HG03175 (cell line): ENCODE results near the gene FCSK.
A peak's percentile ranks its signal among the peaks of the same experiment; 100 is the strongest.
"Not testable (repeated sequence)": the region's sequence is repeated elsewhere in the genome, so short reads cannot be mapped to it uniquely, and the experiment has no call there.

Experiments
- ATAC-seq: cut with Tn5 transposase; IDR thresholded peaks from one replicate; pipeline ENCODE4 v1.9.1; 2021; ENCODE audit warnings: mild to moderate bottlenecking, moderate library complexity; ENCODE audit not compliant: unreplicated experiment

FCSK gene

GRCh38 chr16:70430667-70431536 lies 23.5 kb upstream of the FCSK start:
- ATAC-seq = peak; percentile 47

- ATAC-seq = no peak
These were observed 22.1 kb upstream of the FCSK start for GRCh38 chr16:70432356-70432722.

GRCh38 chr16:70432723-70433457 lies 21.5 kb upstream of the FCSK start:
- no peak for ATAC-seq

- ATAC-seq = no peak
These were observed 20.8 kb upstream of the FCSK start for GRCh38 chr16:70433458-70434103.

- ATAC-seq = no peak
These were observed 19.7 kb upstream of the FCSK start for GRCh38 chr16:70434484-70435260.

- no peak for ATAC-seq
These were observed 17.3 kb upstream of the FCSK start for GRCh38 chr16:70437017-70437581.

- no peak for ATAC-seq
These were observed 16.5 kb upstream of the FCSK start for GRCh38 chr16:70437582-70438557.

GRCh38 chr16:70438585-70438968 lies 15.8 kb upstream of the FCSK start:
- no peak for ATAC-seq

- ATAC-seq = peak; percentile 90
These were observed 15.2 kb upstream of the FCSK start, which contains the start of gene ST3GAL2 for GRCh38 chr16:70438969-70439862. ST3GAL2 (minus strand) TSS chr16:70439100; CDS start chr16:70398530, 40,570 bp downstream.

- ATAC-seq = no peak
These were observed 14.2 kb upstream of the FCSK start for GRCh38 chr16:70440009-70440692.

GRCh38 chr16:70441406-70441990 lies 12.9 kb upstream of the FCSK start:
- no peak for ATAC-seq

GRCh38 chr16:70442344-70442743 lies 12.1 kb upstream of the FCSK start:
- no peak for ATAC-seq

- ATAC-seq = no peak
These were observed 9.9 kb upstream of the FCSK start for GRCh38 chr16:70444249-70445063.

GRCh38 chr16:70448075-70448474 lies 6.3 kb upstream of the FCSK start:
- ATAC-seq = no peak

- ATAC-seq = not testable (repeated sequence)
These were observed 4.0 kb upstream of the FCSK start for GRCh38 chr16:70450142-70451003.

- ATAC-seq = not testable (repeated sequence)
These were observed 3.4 kb upstream of the FCSK start for GRCh38 chr16:70451004-70451340.
